OCI-LY7 (cell line): Measurements from ENCODE around the gene PRR5L. TPM values are rescaled to one million over a fixed set of nuclear protein-coding genes. Genes with fewer than 3 reads are reported as not detected.

Experiments
- BruUV-seq: library from RNA; stranded (reverse); fragments of 400-500 nt; replicated peaks from 2 replicates; lab custom pipeline; 2021; lab: Mats Ljungman, UMichigan
- CTCF ChIA-PET: fragments of 300-600 bp; sonication (Branson Sonifier 250); formaldehyde crosslinking; loops from one replicate; lab custom pipeline; 2022; ENCODE audit warnings: antibody characterized with exemption; ENCODE audit not compliant: unreplicated experiment; lab: Charles Lee
- POLR2A ChIA-PET: fragments of 300-600 bp; sonication (Branson Sonifier 250); formaldehyde crosslinking; loops from one replicate; lab custom pipeline; 2022; ENCODE audit warnings: antibody characterized with exemption; lab: Charles Lee
- DNase-seq: peaks from one replicate; pipeline ENCODE4 v3.0.0-alpha.2; 2015; ENCODE audit warnings: low spot score
- H2AFZ ChIP-seq: fragments of 200-600 bp; sonication (generic), shearing (Covaris generic); 2 replicates; pipeline ENCODE4 v1.6.1; 2014; ENCODE audit warnings: mild to moderate bottlenecking, antibody characterized with exemption, low read length, moderate library complexity
- H3K27ac ChIP-seq: fragments of 200-600 bp; sonication (generic); 2 replicates; pipeline ENCODE4 v1.5.1; 2014; ENCODE audit warnings: mixed run types, low read depth, mild to moderate bottlenecking, moderate library complexity, low read length, inconsistent platforms; ENCODE audit not compliant: poor library complexity, severe bottlenecking
- H3K36me3 ChIP-seq: fragments of 200-600 bp; sonication (generic); 2 replicates; pipeline ENCODE4 v1.6.1; 2014; ENCODE audit warnings: mild to moderate bottlenecking, antibody characterized with exemption, low read length, moderate library complexity, mixed read lengths; ENCODE audit not compliant: insufficient read depth
- H3K4me1 ChIP-seq: fragments of 200-600 bp; sonication (generic); 2 replicates; pipeline ENCODE4 v1.5.1; 2014; ENCODE audit warnings: mild to moderate bottlenecking, low read length; ENCODE audit not compliant: insufficient read depth, poor library complexity, severe bottlenecking
- H3K4me2 ChIP-seq: fragments of 200-600 bp; sonication (generic); 2 replicates; pipeline ENCODE4 v1.6.1; 2014; ENCODE audit warnings: mild to moderate bottlenecking, low read length
- H3K4me3 ChIP-seq: fragments of 200-600 bp; sonication (generic); 2 replicates; pipeline ENCODE4 v1.5.1; 2014; ENCODE audit warnings: mild to moderate bottlenecking, low read depth, low read length; ENCODE audit not compliant: poor library complexity, severe bottlenecking
- H3K79me2 ChIP-seq: fragments of 200-600 bp; sonication (generic); 2 replicates; pipeline ENCODE4 v1.6.1; 2016; ENCODE audit warnings: low read depth, mild to moderate bottlenecking, low read length, moderate library complexity, mixed read lengths; ENCODE audit not compliant: insufficient read depth
- H3K9me2 ChIP-seq: fragments of 200-600 bp; sonication (generic); 2 replicates; pipeline ENCODE4 v1.6.1; 2016; ENCODE audit warnings: mild to moderate bottlenecking, low read length, mixed read lengths; ENCODE audit not compliant: insufficient read depth
- H3K9me3 ChIP-seq: fragments of 200-600 bp; sonication (generic); 2 replicates; pipeline ENCODE4 v1.6.1; 2014; ENCODE audit warnings: mild to moderate bottlenecking, mixed run types, low read length, mixed read lengths
- H4K20me1 ChIP-seq: fragments of 200-600 bp; sonication (generic); 2 replicates; pipeline ENCODE4 v1.6.1; 2014; ENCODE audit warnings: mild to moderate bottlenecking, antibody characterized with exemption, low read length, moderate library complexity, mixed read lengths; ENCODE audit not compliant: insufficient read depth
- CTCF ChIP-seq: fragments of 200-600 bp; sonication (generic); conservative IDR thresholded peaks from 2 replicates; pipeline ENCODE4 v1.5.1; 2014; ENCODE audit warnings: mild to moderate bottlenecking, antibody characterized with exemption, low read length, moderate library complexity, mixed read lengths
- EZH2phosphoT487 ChIP-seq: fragments of 200-600 bp; sonication (generic); IDR thresholded peaks from 2 replicates; pipeline ENCODE4 v1.6.1; 2018; ENCODE audit warnings: low read depth, borderline replicate concordance, mild to moderate bottlenecking, mixed run types, antibody characterized with exemption, low read length, moderate library complexity, mixed read lengths
- intact Hi-C: fragments of 100-400 bp; cut with micrococcal nuclease; formaldehyde crosslinking; loops from one replicate; pipeline ENCODE4 v1.10.0; 2022; ENCODE audit not compliant: unreplicated experiment
- total RNA-seq, 2 experiments: library from RNA; depleted of rRNA in 1 of 2; stranded (reverse); fragments of >200 nt in 1 of 2; shearing (Covaris generic) in 1 of 2; gene quantifications; 2 replicates each; pipeline ENCODE4 v1.2.3, GENCODE V29; 2014 to 2022

PRR5L gene
- total RNA-seq, 2 experiments from 2014 or later = not detected

- no peaks in the 10 kb centered on the region for H3K36me3 ChIP-seq
- no peaks in the 10 kb centered on the region for H3K9me3 ChIP-seq
- no TSS peak for BruUV-seq
- no peak overlapping the region for H2AFZ ChIP-seq
- no peaks in the 10 kb centered on the region for H4K20me1 ChIP-seq
- no peak overlapping the region for H3K4me2 ChIP-seq
- TF ChIP-seq CTCF = no peak
- TF ChIP-seq EZH2phosphoT487 = no peak
- intact Hi-C loops = no loop called here
- DNase-seq = no peak
- no peaks in the 10 kb centered on the region for H3K79me2 ChIP-seq
- H3K27ac ChIP-seq = no peak overlapping the region
- no peak overlapping the region for H3K4me3 ChIP-seq
- H3K9me2 ChIP-seq = no peaks in the 10 kb centered on the region
- POLR2A ChIA-PET = no interaction called here
- CTCF ChIA-PET = no interaction called here
- H3K4me1 ChIP-seq = peaks cover 31% of the 10 kb centered on the region
These were observed 109.7 kb downstream of the PRR5L start for GRCh38 chr11:36405585-36406367.

GRCh38 chr11:36407356-36407755 is 111.3 kb downstream of the PRR5L start:
- no peaks in the 10 kb centered on the region for H3K9me3 ChIP-seq
- intact Hi-C loops = no loop called here
- no TSS peak for BruUV-seq
- H3K4me2 ChIP-seq = 0 out of 2 replicates have a peak overlapping the region, but pooled peaks have one; percentile 13
- ChIA-PET CTCF (no interaction called here), POLR2A (no interaction called here)
- DNase-seq = peak; percentile 27
- no peaks in the 10 kb centered on the region for H3K9me2 ChIP-seq
- H4K20me1 ChIP-seq = no peaks in the 10 kb centered on the region
- H3K4me1 ChIP-seq = peaks cover 39% of the 10 kb centered on the region
- no peak overlapping the region for H3K27ac ChIP-seq
- H3K36me3 ChIP-seq = no peaks in the 10 kb centered on the region
- no peaks in the 10 kb centered on the region for H3K79me2 ChIP-seq
- H3K4me3 ChIP-seq = no peak overlapping the region
- no peak overlapping the region for H2AFZ ChIP-seq
- TF ChIP-seq EZH2phosphoT487 (no peak), CTCF (no peak)

- Histone ChIP-seq H3K4me3 (no peak overlapping the region), H3K4me1 (peaks cover 39% of the 10 kb centered on the region), H3K27ac (no peak overlapping the region), H4K20me1 (no peaks in the 10 kb centered on the region), H3K79me2 (no peaks in the 10 kb centered on the region), H3K4me2 (0 out of 2 replicates have a peak overlapping the region, but pooled peaks have one; percentile 9), H3K9me3 (no peaks in the 10 kb centered on the region), H2AFZ (peak overlapping the region; percentile 81; the same call in 1 of the 2 replicates), H3K9me2 (no peaks in the 10 kb centered on the region), H3K36me3 (no peaks in the 10 kb centered on the region)
- DNase-seq = no peak
- POLR2A ChIA-PET = interaction anchor here (0.5 kb wide), 1 partner anchor 79 kb away, joined by 3 read pairs; no protein-coding TSS in a partner anchor
- TF ChIP-seq CTCF = no peak
- TF ChIP-seq EZH2phosphoT487 = no peak
- no TSS peak for BruUV-seq
- CTCF ChIA-PET = no interaction called here
- intact Hi-C loops = no loop called here
These were observed 112.5 kb downstream of the PRR5L start for GRCh38 chr11:36408498-36409136.
